Epithelial cell of esophagus (primary cell): ENCODE data around the gene CAMK1D.

ENCODE experiments used
- DNase-seq: peaks from one replicate; pipeline ENCODE4 v3.0.0; 2010; ENCODE audit warnings: low read depth
- H3K4me3 ChIP-seq: 2 replicates; pipeline ENCODE4 v1.5.1; 2011; ENCODE audit warnings: mild to moderate bottlenecking, low read length, control low read depth
- CTCF ChIP-seq: IDR thresholded peaks from 2 replicates; pipeline ENCODE4 v1.5.1; 2011; ENCODE audit warnings: low read depth, mild to moderate bottlenecking, low read length, control low read depth, inconsistent platforms; ENCODE audit not compliant: insufficient read depth; ENCODE audit errors: missing control alignments

The CAMK1D gene

DNA sequence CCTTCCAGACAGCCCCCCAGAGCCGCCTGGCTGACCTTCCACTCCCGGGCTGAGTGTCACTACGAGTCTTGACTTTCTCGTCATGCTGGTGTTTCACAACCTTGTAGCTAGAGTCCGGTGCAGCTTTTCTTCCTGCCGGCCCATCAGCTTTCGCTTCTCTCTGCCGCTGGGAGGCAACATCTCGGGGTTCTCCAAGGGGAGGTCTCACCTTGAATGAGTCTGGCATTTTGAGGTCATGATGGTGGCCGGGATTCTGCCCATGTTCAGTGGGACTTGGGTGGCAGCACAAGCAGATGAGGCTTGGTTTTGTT, 285.2 kb downstream of the CAMK1D start:
- no peak for TF ChIP-seq CTCF
- no peak overlapping the region for H3K4me3 ChIP-seq
- no peak for DNase-seq

DNA sequence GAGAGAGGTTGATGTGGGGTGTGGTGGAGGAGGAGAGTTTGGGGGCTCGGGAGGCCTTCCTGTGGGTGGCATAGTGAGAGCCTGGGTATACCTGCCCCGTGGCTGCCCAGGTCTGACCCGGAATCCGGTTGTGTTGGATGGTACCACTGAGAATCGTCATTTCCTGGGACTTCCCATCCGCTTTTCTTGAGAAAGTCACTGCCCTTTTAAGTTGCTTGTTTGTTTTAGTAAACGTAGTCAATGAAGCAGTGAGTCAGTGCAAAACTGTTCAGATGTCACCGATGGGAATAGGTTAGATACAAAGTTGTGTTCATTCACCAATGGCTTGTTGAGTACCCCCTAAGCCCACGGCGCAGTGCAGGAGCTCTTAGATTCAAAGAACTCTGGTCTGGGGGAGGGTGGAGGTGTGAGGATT, 285.8 kb downstream of the CAMK1D start:
- no peak for TF ChIP-seq CTCF
- peak; percentile 16 for DNase-seq
- no peak overlapping the region for H3K4me3 ChIP-seq

DNA sequence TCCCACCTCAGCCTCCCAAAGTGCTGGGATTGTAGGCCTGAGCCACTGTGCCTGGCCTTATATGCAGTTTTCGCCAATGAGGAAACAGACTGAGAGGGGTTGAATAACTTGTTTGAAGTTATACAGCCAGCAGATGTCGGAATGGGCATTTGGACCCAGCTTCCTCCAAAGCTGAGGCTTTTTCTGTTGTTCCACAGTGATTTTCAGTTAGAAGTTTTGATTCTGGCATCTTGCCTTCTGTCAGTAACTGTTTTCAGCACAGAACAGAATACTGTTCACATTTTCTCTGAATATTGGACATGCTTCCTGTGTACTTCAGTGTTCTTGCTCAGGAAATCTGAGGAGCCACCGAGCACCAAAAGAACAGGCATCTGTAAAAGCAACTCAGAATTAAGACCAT, 287.2 kb downstream of the CAMK1D start:
- no peak for DNase-seq
- no peak overlapping the region for H3K4me3 ChIP-seq
- no peak for TF ChIP-seq CTCF

- no peak for TF ChIP-seq CTCF
- DNase-seq, result no peak
- H3K4me3 ChIP-seq, result no peak overlapping the region
Observed at GRCh38 chr10:12637649-12638048, 288.3 kb downstream of the CAMK1D start.

DNA sequence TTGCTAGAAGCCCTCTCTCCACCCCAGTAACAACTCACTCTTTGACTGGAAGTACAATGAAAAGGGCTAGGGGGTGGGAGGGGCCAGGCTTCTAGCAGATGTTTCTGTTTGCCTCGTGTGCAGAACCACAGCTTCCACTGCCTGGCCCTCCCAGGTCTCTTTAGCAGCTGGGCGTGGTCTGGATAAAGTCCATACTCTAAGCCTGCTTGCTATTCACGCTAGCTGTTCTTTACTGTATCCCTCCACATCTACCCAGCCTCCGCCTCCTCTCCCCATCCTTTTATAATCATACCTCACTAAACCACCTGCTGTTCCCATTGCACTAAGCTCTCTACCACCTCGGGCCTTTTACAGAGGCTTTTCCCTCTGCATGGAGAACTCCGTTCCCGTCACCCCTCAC, 288.8 kb downstream of the CAMK1D start:
- H3K4me3 ChIP-seq, result no peak overlapping the region
- TF ChIP-seq CTCF, result no peak
- DNase-seq, result no peak

DNA sequence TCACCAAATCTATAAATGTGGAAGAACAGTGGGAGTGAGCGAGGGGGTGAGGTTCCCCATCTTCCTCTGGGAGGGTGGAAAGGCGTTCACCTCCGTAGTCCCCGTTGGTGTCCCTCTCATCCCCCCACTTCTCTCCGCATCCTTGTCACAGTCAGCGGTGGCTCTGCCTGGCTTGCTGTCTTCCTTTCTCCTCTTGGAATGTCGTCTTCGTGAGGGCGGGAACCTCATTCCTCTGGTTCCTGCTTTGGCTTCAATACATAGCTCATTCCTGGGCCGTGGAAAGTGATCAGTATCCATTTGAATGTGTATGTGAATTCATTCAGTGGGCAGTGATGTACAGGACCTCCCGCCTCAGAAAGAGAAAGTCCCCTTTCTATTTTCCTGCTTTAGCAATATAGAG, 289.4 kb downstream of the CAMK1D start:
- TF ChIP-seq CTCF, result no peak
- no peak for DNase-seq
- no peak overlapping the region for H3K4me3 ChIP-seq

- H3K4me3 ChIP-seq, result no peak overlapping the region
- TF ChIP-seq CTCF, result no peak
- DNase-seq, result no peak
Observed at GRCh38 chr10:12639996-12640944, 290.9 kb downstream of the CAMK1D start.
